Measurements from ENCODE around the gene FBXL19. TPM values are rescaled to one million over a fixed set of nuclear protein-coding genes. Genes with fewer than 3 reads are reported as not detected.

Gene FBXL19
- total RNA-seq, 1 donor from 2014 or later = 13.1 TPM

- intact Hi-C loops (cut with DNase I) = no loop called here
- ATAC-seq (peak; percentile 67), DNase-seq (ENCODE audit: low spot score) (peak; percentile 96)
Measured at GRCh38 chr16:30893744-30894539, 29.4 kb upstream of the FBXL19 start, which contains the start of gene BCL7C. Gene BCL7C, minus strand, starts transcription at chr16:30894077. Its CDS starts 133 bp downstream, at chr16:30893944.

- ATAC-seq (no peak), DNase-seq (ENCODE audit: low spot score) (no peak)
- intact Hi-C loops (cut with DNase I) = no loop called here
Measured at GRCh38 chr16:30894540-30895368, 28.6 kb upstream of the FBXL19 start.

- ATAC-seq = no peak
- intact Hi-C loops (cut with DNase I) = no loop called here
- DNase-seq (ENCODE audit: low spot score) = no peak
Measured at GRCh38 chr16:30895627-30896260, 27.6 kb upstream of the FBXL19 start.

GRCh38 chr16:30896261-30896888, 27.0 kb upstream of the FBXL19 start, which contains the start of gene CTF1:
Gene CTF1, plus strand, starts transcription at chr16:30896614. Its CDS starts 30 bp downstream, at chr16:30896644.
- intact Hi-C loops (cut with DNase I) = no loop called here
- ATAC-seq = peak; percentile 91
- DNase-seq (ENCODE audit: low spot score) = peak; percentile 91

GRCh38 chr16:30896889-30897733, 26.3 kb upstream of the FBXL19 start:
- intact Hi-C loops (cut with DNase I) = no loop called here
- peak; percentile 94 for DNase-seq (ENCODE audit: low spot score)
- peak; percentile 82 for ATAC-seq

- DNase-seq (ENCODE audit: low spot score) (no peak), ATAC-seq (no peak)
- intact Hi-C loops (cut with DNase I) = no loop called here
Measured at GRCh38 chr16:30899794-30900193, 23.6 kb upstream of the FBXL19 start.

GRCh38 chr16:30900588-30900987, 22.8 kb upstream of the FBXL19 start:
- no peak for ATAC-seq
- intact Hi-C loops (cut with DNase I) = no loop called here
- no peak for DNase-seq (ENCODE audit: low spot score)

GRCh38 chr16:30901201-30902028, 22.0 kb upstream of the FBXL19 start:
- no peak for ATAC-seq
- no peak for DNase-seq (ENCODE audit: low spot score)
- intact Hi-C loops (cut with DNase I) = no loop called here

- intact Hi-C loops (cut with DNase I) = no loop called here
- ATAC-seq = peak; percentile 60
- peak; percentile 79 for DNase-seq (ENCODE audit: low spot score)
Measured at GRCh38 chr16:30902029-30902972, 21.1 kb upstream of the FBXL19 start.

- ATAC-seq (peak; percentile 5), DNase-seq (ENCODE audit: low spot score) (no peak)
- intact Hi-C loops (cut with DNase I) = no loop called here
Measured at GRCh38 chr16:30903002-30903401, 20.4 kb upstream of the FBXL19 start.

GRCh38 chr16:30903596-30903995, 19.8 kb upstream of the FBXL19 start:
- intact Hi-C loops (cut with DNase I) = no loop called here
- ATAC-seq = peak; percentile 71
- no peak for DNase-seq (ENCODE audit: low spot score)

GRCh38 chr16:30904114-30904780, 19.1 kb upstream of the FBXL19 start:
- intact Hi-C loops (cut with DNase I) = no loop called here
- ATAC-seq = no peak
- no peak for DNase-seq (ENCODE audit: low spot score)

GRCh38 chr16:30907064-30907463, 16.3 kb upstream of the FBXL19 start:
- intact Hi-C loops (cut with DNase I) = no loop called here
- ATAC-seq (no peak), DNase-seq (ENCODE audit: low spot score) (no peak)

GRCh38 chr16:30910427-30911029, 12.8 kb upstream of the FBXL19 start:
- intact Hi-C loops (cut with DNase I) = no loop called here
- ATAC-seq (no peak), DNase-seq (ENCODE audit: low spot score) (no peak)

- intact Hi-C loops (cut with DNase I) = no loop called here
- no peak for ATAC-seq
- no peak for DNase-seq (ENCODE audit: low spot score)
Measured at GRCh38 chr16:30912794-30913412, 10.5 kb upstream of the FBXL19 start.
